ENCODE data around the gene DUSP16. TPM values are rescaled to one million over a fixed set of nuclear protein-coding genes. Genes with fewer than 3 reads are reported as not detected.
A peak's percentile ranks its signal among the peaks of the same experiment; 100 is the strongest.
"Not testable (repeated sequence)": the region's sequence is repeated elsewhere in the genome, so short reads cannot be mapped to it uniquely, and the experiment has no call there.

Gene DUSP16
- total RNA-seq, 1 experiment from 2014 or later, result 63.9 TPM

DNA sequence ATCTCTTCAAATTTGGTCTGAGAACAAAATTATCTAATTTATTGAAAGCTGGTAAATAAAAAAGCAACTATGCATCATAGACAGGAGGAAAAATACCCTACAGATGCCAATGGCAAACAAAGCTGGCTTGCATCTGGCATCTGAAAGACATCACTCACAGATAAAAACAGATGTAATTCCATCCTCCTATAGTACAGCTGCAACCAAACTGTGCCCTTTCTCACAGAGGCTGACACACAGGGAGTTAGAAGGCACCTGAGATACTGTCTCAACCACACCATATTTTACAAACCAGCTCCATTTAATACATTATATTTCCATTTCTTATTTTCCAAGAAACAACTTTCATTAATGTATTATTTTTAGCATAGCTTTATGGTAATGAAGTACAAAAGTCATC is 39.4 kb downstream of the DUSP16 start:
- intact Hi-C loops (cut with micrococcal nuclease; ENCODE audit: unreplicated experiment), result no loop called here
- H3K4me1 ChIP-seq, result peaks cover 40% of the 10 kb centered on the region
- DNase-seq, result no peak
- H3K9me3 ChIP-seq, result no peaks in the 10 kb centered on the region
- Mint-ChIP-seq H3K36me3 (ENCODE audit: insufficient read depth, unreplicated experiment) (peaks cover 36% of the 10 kb centered on the region), H3K4me1 (ENCODE audit: low read depth, unreplicated experiment) (peaks cover 28% of the 10 kb centered on the region), H3K4me3 (ENCODE audit: unreplicated experiment) (no peak overlapping the region), H3K27ac (ENCODE audit: unreplicated experiment) (no peak overlapping the region), H3K9me3 (ENCODE audit: unreplicated experiment) (no peaks in the 10 kb centered on the region), H3K27me3 (ENCODE audit: insufficient read depth, unreplicated experiment) (no peaks in the 10 kb centered on the region)
- no TSS peak for BruUV-seq (replicated peaks)
- H3K36me3 ChIP-seq (ENCODE audit: control insufficient read depth, insufficient read depth, low read length), result no peaks in the 10 kb centered on the region
- TF ChIP-seq, protein P1, sequence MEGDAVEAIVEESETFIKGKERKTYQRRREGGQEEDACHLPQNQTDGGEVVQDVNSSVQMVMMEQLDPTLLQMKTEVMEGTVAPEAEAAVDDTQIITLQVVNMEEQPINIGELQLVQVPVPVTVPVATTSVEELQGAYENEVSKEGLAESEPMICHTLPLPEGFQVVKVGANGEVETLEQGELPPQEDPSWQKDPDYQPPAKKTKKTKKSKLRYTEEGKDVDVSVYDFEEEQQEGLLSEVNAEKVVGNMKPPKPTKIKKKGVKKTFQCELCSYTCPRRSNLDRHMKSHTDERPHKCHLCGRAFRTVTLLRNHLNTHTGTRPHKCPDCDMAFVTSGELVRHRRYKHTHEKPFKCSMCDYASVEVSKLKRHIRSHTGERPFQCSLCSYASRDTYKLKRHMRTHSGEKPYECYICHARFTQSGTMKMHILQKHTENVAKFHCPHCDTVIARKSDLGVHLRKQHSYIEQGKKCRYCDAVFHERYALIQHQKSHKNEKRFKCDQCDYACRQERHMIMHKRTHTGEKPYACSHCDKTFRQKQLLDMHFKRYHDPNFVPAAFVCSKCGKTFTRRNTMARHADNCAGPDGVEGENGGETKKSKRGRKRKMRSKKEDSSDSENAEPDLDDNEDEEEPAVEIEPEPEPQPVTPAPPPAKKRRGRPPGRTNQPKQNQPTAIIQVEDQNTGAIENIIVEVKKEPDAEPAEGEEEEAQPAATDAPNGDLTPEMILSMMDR (IDR thresholded peaks at IDR 0.05; ENCODE audit: insufficient read depth in 1 of 2, low read depth in 1 of 2, low read length in 1 of 2, severe bottlenecking in 1 of 2, unreplicated experiment in 1 of 2), result no peak
- no peak overlapping the region for H3K4me3 ChIP-seq (ENCODE audit: low read depth, low read length)
- ChIA-PET CTCF (no interaction called here), POLR2A (no interaction called here)
- H3K27me3 ChIP-seq (replicated peaks; ENCODE audit: control insufficient read depth, insufficient read depth, low read length), result no peaks in the 10 kb centered on the region

DNA sequence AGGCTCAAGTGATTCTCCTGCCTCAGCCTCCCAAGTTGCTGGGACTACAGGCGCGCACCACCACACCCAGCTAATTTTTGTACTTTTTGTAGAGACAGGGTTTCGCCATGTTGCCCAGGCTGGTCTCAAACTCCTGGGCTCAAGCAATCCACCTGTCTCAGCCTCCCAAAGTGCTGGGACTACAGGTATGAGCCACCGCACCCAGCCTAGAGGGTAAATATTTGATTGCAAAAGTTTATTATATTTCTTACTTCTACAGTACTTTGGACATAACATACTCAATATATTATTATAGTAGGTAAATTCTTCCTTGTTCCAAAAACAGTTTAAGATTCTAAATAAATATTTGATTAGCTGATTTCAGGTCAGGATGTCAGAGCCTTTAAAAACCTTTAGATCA is 40.0 kb downstream of the DUSP16 start:
- H3K27ac Mint-ChIP-seq (ENCODE audit: unreplicated experiment); H3K4me3 ChIP-seq (ENCODE audit: low read depth, low read length); CTCF ChIA-PET; H3K27me3 ChIP-seq (replicated peaks; ENCODE audit: control insufficient read depth, insufficient read depth, low read length); H3K27me3 Mint-ChIP-seq (ENCODE audit: insufficient read depth, unreplicated experiment); H3K36me3 ChIP-seq (ENCODE audit: control insufficient read depth, insufficient read depth, low read length); H3K9me3 Mint-ChIP-seq (ENCODE audit: unreplicated experiment); intact Hi-C loops (cut with micrococcal nuclease; ENCODE audit: unreplicated experiment); BruUV-seq (replicated peaks); H3K9me3 ChIP-seq; DNase-seq; H3K4me3 Mint-ChIP-seq (ENCODE audit: unreplicated experiment); POLR2A ChIA-PET: not testable (repeated sequence)
- peaks cover 22% of the 10 kb centered on the region for H3K4me1 Mint-ChIP-seq (ENCODE audit: low read depth, unreplicated experiment)
- peaks cover 34% of the 10 kb centered on the region for H3K4me1 ChIP-seq
- peaks cover 39% of the 10 kb centered on the region for H3K36me3 Mint-ChIP-seq (ENCODE audit: insufficient read depth, unreplicated experiment)

DNA sequence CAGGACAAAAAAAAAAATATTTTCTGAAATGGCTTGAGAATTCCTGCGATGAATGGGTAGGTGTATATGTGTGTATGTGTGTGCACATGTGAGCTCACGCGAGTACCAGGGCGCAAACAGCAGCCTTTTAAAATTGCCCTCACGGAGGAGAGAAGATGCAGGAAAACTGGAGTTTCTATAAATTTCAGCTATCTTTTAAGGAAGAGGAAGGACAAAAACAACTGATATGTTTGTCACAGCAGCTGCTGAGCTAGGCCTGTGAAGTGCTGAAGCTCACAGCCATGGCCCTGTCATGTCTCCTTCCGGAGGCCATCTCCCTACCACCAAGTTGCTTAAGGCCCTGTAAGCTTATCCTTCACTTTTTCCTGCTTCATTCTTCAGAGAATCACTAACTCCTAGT is 40.8 kb downstream of the DUSP16 start:
- no TSS peak for BruUV-seq (replicated peaks)
- peaks cover 26% of the 10 kb centered on the region for H3K4me1 ChIP-seq
- no peaks in the 10 kb centered on the region for H3K9me3 ChIP-seq
- H3K4me1 Mint-ChIP-seq (ENCODE audit: low read depth, unreplicated experiment), result peaks cover 19% of the 10 kb centered on the region
- no peak for DNase-seq
- TF ChIP-seq, protein P1 (IDR thresholded peaks at IDR 0.05; ENCODE audit: insufficient read depth in 1 of 2, low read depth in 1 of 2, low read length in 1 of 2, severe bottlenecking in 1 of 2, unreplicated experiment in 1 of 2), result no peak
- CTCF ChIA-PET, result interaction anchor here (0.6 kb wide), 1 partner anchor 80 kb away, joined by 5 read pairs; no protein-coding TSS in a partner anchor
- H3K4me3 ChIP-seq (ENCODE audit: low read depth, low read length), result no peak overlapping the region
- H3K36me3 ChIP-seq (ENCODE audit: control insufficient read depth, insufficient read depth, low read length), result no peaks in the 10 kb centered on the region
- POLR2A ChIA-PET, result interaction anchor here (0.5 kb wide), 1 partner anchor 41 kb away, joined by 4 read pairs; the partner anchor contains the start of gene DUSP16
- no peaks in the 10 kb centered on the region for H3K9me3 Mint-ChIP-seq (ENCODE audit: unreplicated experiment)
- H3K27me3 ChIP-seq (replicated peaks; ENCODE audit: control insufficient read depth, insufficient read depth, low read length), result no peaks in the 10 kb centered on the region
- intact Hi-C loops (cut with micrococcal nuclease; ENCODE audit: unreplicated experiment), result no loop called here
- peaks cover 45% of the 10 kb centered on the region for H3K36me3 Mint-ChIP-seq (ENCODE audit: insufficient read depth, unreplicated experiment)
- H3K27me3 Mint-ChIP-seq (ENCODE audit: insufficient read depth, unreplicated experiment), result no peaks in the 10 kb centered on the region
- no peak overlapping the region for H3K27ac Mint-ChIP-seq (ENCODE audit: unreplicated experiment)
- H3K4me3 Mint-ChIP-seq (ENCODE audit: unreplicated experiment), result no peak overlapping the region

DNA sequence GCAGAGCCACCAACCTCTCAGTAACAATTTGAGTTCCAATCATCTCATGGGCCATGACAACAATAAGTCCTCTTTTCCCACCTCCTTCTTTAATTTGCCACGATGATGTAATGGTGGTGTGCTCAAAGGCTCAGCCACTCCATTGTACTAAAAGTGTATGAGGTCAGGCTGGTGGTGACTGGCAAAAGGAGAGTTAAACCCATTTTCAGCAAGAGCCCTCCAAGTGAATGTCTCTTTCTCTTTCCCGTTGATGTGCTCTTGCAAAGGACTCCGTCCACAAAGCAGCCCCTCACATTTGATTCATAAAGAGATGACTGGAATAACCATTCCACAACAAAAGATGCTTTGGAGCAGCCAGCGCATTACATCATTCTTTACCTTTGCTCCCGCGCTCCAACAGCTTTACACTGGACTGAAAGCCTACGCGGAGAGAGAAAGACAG is 41.6 kb downstream of the DUSP16 start:
- H3K27me3 Mint-ChIP-seq (ENCODE audit: insufficient read depth, unreplicated experiment), result no peaks in the 10 kb centered on the region
- H3K9me3 ChIP-seq, result no peaks in the 10 kb centered on the region
- POLR2A ChIA-PET, result no interaction called here
- CTCF ChIA-PET, result no interaction called here
- H3K4me3 ChIP-seq (ENCODE audit: low read depth, low read length), result no peak overlapping the region
- no peaks in the 10 kb centered on the region for H3K9me3 Mint-ChIP-seq (ENCODE audit: unreplicated experiment)
- peaks cover 14% of the 10 kb centered on the region for H3K4me1 Mint-ChIP-seq (ENCODE audit: low read depth, unreplicated experiment)
- intact Hi-C loops (cut with micrococcal nuclease; ENCODE audit: unreplicated experiment), result no loop called here
- no peak for DNase-seq
- BruUV-seq (replicated peaks), result TSS peak; percentile 14
- H3K4me1 ChIP-seq, result peaks cover 19% of the 10 kb centered on the region
- no peak overlapping the region for H3K27ac Mint-ChIP-seq (ENCODE audit: unreplicated experiment)
- H3K36me3 ChIP-seq (ENCODE audit: control insufficient read depth, insufficient read depth, low read length), result no peaks in the 10 kb centered on the region
- no peaks in the 10 kb centered on the region for H3K27me3 ChIP-seq (replicated peaks; ENCODE audit: control insufficient read depth, insufficient read depth, low read length)
- H3K4me3 Mint-ChIP-seq (ENCODE audit: unreplicated experiment), result no peak overlapping the region
- peaks cover 46% of the 10 kb centered on the region for H3K36me3 Mint-ChIP-seq (ENCODE audit: insufficient read depth, unreplicated experiment)
- TF ChIP-seq, protein P1 (IDR thresholded peaks at IDR 0.05; ENCODE audit: insufficient read depth in 1 of 2, low read depth in 1 of 2, low read length in 1 of 2, severe bottlenecking in 1 of 2, unreplicated experiment in 1 of 2), result no peak
